CD4-positive, alpha-beta T cell treated with Interleukin-12 subunit alpha and Interleukin-12 subunit beta, for 1 hour (primary cell): ENCODE data around the gene KCNH2.

Experiments
- DNase-seq: peaks from one replicate; pipeline ENCODE4 v3.0.0-alpha.2; 2020

The KCNH2 gene

DNA sequence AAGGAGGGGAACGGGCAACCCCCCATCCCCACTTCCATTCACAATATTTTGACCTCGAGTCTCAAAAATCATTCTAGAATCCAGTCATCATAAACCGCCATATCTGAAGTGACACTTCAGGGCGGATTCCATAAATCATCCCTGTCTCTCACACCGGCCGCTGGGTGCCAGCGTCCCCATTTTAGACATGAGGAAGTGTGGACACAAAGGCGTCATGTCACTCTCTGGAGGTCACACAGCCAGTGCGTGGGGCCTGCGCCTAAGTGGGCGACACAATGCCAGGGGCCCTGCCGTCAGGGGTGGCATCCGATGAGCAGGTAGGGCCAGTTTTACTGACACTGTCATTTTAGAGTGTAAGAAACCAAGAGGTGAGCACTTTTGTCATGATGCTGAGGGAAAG is 19.5 kb downstream of the KCNH2 start:
- no peak for DNase-seq

DNA sequence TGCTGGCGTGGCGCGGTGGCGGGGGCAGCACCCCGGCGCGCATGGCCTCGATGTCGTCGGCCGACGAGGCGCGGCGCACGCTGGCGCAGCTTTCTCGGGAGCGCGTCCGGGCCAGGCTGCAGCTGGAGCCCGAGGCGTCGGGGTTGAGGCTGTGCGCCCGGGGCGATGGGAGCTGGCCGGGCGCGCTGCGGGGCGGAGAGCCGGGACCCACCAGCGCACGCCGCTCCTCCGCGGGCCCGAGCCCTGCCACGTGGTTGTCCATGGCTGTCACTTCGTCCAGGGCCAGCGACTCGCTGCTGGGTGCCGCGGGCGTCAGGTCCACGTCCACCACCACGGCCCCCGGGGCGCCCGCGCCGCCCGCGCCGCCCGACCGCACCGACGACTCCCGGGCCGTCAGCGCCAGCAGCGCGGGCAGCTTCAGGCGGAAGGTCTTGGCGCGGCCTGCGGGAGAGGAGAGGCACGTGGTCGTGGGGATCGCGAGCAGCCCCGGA is 20.0 kb downstream of the KCNH2 start:
- no peak for DNase-seq

DNA sequence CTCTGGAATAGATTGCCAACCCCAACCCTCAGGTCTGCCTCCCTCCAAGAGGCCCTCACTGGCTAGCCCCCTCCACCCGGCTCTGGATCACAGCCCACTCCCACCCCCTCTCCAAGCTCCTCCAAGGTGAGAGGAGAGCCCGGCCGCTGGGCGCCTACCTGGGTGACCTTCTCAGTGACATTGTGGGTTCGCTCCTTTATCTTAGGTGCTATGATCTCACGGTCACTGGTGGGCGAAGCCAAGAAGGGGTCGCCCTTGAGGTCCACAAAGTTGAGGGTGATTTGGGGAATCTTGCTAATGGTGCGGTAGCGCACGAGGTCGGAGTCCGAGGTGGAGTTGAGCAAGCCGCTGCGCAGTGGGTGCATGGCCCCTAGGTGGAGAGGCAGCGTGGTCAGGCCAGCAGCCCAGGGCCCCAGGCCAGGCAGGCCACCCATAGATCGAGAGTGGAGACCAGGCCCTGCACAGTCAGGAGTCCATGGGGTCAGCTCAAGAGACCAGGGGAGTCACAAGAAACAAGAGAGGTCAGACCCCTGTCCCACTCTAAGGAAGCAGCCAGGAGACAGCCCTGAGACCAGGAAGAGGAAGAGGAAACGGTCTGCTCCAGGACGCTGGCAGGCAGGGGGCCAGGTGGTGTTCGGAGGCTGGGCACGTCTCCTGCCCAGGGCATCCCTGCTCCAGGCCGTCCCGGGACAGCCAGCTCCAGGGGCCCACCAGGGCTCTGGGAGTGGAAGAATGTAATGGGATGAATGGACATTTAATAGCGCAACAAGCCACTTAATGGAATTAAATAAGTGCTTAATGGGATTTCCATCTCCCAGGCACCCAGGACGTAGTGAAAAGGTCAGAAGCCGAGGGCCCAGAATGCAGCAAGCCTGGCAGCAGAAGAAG is 20.7 kb downstream of the KCNH2 start:
- DNase-seq = no peak

DNA sequence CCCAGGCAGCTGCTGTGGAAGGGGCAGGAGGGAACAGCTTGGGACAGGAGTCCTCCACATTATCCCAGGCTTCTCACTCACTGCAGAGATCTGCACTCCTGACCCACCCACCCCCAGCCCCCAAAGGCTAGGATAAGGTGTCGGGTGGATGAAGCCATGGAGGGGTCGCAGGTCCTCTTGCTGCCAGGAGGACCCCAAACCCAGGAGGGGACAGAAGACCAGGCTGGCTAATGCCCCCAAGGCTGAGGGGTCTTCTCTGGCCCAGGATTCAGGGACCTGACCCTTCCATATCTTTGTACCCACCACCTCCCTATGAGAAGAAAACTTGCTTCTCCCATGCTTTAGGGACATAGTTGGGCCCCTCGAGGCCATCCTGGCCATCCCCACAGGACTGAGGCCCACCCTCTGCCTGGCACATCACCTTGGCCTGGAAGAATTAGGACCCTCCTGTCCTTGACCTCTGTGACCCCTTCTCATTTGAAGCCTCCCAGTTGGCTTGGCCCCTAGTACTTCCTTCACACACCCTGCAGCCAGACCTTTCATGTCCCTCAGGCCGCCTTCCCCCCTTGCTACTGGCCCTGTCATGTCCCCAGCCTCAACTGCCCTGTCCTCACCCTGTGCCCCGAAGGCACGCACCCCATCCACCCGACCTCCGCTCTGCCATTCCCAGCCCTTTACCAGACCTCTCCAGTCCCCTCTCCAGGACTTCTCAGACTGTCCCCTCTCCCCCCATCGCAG is 21.6 kb downstream of the KCNH2 start:
- DNase-seq = no peak

DNA sequence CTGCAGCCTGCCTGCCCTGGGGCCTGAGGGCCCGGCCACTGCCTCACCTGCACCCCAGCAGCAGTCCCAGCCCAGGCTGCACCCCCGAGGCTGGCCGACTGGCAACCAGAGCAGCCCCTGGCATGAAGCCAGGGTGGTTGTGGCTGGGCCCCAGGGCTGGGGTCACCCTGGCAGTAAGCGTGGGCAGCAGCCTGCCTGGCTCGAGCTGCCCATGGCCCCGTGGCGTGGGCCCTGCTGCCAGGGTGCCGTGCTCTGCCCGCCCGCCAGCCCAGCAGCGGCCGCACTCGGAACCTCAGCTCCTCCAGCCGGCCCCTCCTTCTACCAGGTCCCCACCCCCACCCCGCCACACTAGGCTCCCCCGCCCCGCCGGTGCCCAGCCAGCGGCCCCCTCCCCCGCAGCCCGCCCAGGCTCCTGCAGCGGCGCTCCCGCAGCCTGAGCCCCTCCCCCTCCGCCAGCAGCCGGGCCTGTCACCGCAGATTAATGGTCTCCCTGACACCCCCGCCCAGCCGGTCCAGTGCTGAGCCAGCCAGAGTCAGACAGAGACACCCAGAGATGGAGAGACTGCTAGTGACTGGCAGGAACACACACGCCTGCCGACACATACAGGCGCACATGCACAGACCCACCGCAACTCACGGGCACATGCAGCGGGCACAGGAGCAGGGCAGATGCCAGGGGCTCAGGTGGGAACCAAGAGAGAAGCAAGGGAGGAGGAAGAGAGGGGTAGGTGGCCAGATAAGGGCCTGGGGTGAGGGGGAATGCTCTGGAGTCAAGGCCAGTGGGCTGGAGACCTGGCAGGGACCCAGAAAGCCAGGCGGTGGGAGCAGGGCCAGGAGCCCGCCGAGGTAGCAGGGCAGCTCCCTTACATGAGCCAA is 22.4 kb downstream of the KCNH2 start:
- DNase-seq = no peak

DNA sequence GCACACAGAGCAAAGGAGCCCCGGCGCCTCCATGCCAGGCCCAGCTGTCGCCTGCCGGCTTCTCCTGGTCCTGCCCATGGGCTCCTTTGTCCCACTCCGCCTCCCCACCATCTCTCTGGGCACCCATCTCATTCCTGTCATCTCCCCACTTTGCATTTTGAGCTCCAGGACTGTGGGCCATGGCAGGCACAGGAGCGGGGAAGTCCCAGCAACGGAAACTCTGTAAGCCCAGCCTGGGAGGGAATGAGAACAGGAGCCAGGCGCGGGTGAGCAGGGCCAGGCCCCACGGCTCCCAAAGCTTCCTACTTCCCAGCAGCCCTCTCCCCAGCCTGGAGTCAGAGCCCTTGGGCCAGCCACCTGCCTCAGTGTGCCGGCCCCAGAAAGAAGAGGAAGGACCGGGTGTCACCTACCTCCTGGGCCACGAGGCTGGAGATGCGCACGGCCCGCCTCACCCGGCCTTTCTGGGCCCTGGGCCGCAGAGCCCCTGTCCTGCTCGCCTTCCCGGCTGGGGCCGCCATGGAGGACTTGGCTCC is 23.1 kb downstream of the KCNH2 start:
- DNase-seq = no peak

DNA sequence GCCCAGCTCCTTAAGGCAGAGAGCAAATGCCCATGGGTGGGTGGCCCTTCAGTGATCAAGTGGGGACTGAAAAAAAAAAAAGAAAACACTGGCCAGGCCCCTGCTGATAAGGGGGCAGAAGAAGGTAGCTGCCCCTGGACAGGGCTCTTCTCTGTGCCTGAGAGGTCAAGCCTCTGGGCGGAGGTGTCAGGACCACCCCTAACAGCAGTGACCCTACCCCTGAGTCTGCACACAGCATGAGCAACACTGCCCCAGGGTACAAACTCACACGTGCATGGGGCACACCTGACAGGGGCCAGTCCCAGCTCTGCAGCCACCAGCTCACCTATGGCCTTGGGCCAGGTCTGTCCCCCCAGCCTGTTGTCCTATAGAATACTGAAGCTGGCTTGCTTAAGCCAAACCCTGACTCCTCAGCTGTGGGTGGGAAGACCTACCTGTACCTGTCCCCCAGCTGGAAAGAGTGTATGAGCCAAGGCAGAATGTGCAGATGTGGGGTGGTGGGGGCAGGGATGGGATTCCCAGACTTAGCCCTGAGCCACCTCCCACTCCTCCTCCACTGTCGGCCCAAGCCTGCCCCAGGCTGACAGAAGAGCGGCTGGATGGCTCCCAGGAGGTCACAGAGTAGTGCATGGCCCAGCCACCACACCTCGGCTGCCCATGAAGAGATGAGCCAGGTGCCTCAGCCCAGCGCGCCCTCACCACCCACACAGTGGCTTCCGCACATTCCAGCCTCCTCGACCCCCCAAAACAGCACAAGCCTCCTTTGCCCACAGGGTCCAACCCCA is 23.7 kb downstream of the KCNH2 start:
- no peak for DNase-seq

DNA sequence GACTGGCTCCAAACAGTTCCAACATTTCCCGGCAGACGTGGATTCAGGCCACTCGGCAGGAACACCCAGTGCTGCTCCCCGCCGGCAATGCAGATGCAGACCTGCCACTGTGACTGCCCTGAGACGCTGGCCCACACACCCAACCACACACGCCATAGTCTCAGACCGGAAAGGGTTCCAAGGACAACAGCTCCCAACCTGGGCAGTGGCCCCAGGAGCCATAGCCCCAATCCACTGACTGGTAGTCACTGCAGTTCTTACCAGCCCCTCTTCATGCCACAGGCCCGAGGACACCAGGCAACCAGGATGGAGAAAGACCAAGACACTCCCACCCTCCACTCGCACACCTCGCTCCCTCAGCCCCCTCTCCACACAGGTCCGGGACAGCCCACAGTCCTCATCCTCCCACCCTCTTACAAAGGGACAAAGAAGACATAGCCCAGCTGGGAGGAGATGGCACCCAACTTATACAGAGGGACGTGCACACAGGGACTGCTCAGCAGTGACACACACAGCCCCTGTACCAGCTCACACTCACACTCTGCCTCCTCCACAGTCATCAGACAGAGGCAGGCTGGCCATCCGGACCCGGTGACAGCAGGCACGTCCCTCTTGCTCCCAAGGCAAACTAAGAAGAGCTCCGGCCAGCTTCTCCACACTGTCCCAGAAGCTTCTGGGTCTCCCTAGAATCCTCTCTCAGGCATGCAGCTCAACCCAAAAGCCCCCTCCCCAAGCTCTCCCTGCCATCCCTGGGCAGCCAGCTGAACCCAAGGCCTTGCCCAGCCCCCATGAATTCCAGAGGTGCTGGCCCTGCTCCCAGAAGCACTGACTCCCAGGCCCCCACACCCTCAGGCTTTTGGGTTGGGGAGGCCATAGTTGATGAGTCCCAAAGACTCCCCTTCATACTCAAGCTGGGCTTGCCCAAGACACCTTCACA is 24.8 kb downstream of the KCNH2 start:
- no peak for DNase-seq

DNA sequence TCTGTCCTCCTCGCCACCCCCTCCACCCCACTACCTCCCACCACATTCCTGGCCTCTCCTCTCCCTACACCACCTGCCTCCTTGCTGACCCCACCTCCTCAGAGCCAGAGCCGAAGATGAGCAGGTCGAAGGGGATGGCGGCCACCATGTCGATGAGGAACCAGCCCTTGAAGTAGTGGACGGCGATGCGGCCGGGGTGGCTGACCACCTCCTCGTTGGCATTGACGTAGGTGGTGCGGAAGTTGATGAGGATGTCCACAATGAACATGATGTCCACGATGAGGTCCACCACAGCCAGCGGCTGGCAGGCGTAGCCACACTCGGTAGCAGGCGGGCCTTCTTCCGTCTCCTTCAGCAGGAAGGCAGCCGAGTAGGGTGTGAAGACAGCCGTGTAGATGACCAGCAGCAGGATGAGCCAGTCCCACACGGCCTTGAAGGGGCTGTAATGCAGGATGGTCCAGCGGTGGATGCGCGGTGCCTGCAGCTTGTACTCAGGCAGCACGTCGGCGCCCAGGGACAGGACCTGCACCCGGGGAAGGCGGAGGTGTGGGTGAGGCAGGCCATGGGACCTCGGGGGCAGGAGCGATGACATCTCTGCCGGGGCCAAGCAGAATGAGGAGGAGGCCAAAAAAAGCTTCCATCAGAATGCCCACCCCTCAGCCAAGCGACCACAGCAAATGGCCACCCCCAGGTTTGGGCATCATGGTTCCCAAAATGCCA is 25.6 kb downstream of the KCNH2 start:
- DNase-seq = no peak

DNA sequence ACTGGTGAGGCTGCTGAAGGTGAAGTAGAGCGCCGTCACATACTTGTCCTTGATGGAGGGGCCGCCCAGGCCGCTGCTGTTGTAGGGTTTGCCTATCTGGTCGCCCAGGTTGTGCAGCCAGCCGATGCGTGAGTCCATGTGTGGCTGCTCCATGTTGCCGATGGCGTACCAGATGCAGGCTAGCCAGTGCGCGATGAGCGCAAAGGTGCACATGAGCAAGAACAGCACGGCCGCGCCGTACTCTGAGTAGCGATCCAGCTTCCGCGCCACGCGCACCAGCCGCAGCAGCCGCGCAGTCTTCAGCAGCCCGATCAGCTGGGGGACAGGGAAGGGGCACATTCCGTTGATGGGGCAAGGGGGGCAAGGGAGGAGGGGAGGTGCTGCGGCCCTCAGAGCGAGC is 26.6 kb downstream of the KCNH2 start:
- no peak for DNase-seq

DNA sequence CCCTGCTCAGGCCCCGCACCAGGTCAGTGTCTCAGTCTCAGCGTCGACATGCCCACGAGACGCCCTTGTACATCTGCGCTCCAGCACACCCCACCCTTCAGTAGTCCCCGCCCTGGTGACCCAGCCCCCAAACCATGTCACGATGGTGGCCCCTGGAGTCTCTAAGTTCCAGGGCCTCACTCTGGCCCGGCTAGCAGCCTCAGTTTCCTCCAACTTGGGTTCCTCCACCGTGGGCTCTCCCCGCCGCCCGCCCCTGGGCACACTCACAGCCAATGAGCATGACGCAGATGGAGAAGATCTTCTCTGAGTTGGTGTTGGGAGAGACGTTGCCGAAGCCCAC is 27.0 kb downstream of the KCNH2 start:
- DNase-seq = no peak

DNA sequence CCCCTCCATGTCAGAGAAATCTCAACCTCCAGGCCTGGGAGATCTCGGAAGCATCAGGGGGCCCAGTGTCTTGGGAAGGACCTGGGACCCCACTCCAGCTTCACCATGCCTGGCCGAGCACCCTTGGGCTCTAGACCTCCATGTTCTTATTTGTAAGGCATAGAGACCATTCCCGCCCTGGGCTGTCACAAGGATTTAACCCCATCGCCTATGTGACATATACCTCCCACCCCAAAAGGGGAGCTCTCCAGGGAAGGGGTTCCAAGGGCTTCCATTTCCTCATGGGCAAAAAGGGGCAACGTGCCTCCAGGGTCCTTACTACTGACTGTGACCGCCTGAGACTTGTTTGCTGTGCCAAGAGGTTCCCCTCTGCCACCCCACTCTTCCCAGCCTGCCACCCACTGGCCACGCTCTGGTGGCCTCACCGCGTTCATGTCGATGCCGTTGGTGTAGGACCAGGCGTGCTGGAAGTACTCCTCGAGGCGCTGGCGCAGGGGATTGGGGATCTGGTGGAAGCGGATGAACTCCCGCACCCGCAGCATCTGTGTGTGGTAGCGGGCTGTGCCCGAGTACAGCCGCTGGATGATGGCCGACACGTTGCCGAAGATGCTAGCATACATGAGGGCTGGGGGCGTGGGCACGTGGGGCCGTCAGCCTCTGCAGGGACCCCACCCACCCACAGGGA is 27.5 kb downstream of the KCNH2 start:
- DNase-seq = no peak

DNA sequence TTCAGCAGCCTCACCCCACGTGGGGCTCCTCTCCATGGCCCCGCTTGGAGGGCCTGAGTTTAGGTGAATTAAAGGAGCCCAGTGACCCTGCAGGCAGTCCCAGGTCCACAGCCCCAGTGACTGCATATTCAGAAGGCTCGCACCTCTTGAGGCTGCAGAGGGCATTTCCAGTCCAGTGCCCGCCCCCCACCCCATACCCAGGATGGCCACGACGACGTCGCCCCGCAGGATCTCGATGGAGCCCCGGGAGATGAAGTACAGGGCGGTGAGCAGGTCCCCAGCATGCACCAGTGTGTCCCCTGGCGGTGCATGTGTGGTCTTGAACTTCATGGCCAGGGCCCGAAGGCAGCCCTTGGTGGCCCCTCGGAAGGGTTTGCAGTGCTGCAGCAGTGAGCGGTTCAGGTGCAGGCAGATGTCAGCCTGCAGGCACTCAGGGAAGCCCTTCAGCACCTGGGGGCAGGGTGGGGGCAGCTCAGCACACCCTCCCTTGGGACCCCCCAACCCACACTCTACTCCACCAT is 28.1 kb downstream of the KCNH2 start:
- DNase-seq = no peak

DNA sequence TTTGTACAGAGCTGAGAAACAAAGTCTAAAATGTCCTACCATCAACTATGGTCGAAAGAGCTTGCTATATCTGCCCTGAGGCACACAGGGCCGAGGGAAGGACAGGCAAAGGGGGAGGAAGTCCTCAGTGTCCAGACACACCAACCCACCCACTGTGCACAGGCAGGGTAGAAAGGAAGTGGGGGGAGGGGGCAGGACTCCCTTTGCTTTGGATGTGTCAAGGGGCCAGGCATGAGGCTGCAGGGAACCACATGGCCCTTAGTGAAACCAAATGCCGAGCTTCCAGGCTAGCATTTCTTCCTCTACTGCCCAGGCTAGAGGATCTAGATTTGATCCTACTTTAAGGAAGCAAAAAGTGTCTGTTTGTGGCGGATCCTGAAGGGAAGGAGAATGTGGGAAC is 28.6 kb downstream of the KCNH2 start:
- DNase-seq = no peak

DNA sequence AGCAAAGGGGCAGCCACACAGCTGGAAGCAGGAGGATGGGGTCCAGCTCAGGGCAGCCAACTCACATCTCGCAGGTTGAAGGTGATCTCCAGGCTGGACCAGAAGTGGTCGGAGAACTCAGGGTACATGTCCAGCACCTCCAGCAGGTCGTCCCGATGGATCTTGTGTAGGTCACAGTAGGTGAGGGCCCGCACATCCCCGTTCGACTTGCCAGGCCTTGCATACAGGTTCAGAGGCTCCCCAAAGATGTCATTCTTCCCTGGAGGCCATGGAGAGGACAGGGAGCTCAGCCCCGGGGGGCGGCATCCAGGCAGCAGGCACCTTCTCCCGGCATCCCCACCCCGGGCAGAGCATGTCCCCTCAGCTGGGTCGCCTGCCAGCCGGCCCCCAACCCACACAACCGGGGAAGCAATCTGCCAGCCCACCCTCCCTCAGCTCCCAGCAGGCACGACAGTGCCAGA is 29.3 kb downstream of the KCNH2 start:
- no peak for DNase-seq

DNA sequence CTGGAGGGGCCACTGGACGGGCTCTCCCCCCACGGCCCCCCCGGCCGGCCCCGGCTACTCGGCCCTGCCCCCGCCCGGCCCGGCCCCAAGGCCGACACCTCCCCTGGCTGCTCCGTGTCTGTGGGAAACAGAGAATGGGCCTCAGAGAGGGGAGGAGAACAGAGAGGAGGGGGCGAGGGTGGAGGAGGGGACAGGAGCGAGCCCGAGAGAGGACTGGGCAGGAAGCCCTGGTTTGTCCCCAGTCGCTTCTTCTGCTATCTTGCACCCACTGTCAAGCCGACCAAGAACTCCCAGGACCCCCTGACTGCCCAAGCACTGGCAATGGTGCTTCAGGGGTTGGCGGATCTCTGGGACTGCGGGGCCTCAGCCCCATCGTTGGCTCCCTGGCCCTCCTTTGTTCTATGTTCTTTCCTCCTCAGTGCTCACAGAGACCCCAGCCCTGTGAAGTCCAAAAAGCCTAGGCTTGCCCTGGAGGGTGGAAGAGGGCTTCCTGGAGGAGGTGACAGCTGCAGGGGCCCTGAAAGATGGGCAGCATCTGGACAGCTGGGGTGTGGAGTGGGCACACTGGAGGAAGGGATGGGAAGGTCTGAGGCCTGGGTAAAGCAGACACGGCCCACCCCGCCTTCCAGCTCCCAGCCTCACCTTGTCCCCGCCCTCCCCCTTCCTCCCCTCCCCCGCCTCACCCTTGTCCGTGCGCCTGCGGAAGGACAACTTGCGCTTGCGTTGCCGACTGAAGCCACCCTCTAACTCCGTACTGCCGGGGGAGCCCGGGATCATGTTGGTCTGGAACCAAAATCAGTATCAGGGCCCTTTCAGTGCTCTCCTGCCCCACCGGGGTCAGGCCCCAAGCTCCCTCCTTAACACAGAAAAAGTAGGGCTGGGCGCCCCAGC is 30.1 kb downstream of the KCNH2 start:
- no peak for DNase-seq

DNA sequence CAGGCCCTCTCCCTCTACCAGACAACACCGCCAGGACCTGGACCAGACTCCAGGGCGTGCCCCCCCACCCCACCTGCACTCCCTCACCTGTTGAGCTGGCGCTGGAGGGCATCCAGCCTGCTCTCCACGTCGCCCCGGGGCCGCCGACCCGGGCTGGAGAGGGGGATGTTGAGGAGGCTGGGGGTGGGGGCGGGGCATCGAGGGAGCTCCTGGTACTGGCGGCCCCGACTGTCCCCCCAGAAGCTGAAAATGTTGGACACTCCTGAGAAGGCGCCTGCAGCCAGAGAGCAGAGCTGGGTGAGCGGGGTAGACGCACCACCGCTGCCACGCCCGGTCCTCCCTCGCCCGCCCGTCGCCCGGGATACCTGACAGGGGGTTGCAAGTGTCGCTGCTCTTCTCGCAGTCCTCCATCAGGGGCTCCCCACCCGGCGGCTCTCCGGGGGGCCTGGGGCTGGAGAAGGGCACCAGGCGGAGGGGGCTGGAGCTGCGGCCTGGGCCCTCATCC is 30.8 kb downstream of the KCNH2 start:
- DNase-seq = no peak
